SKM-1 treated with dmso at 0.1 percent for 144 hours (cell line): Measurements from ENCODE around the gene PASK.
A peak's percentile ranks its signal among the peaks of the same experiment; 100 is the strongest.
"Not testable (repeated sequence)": the region's sequence is repeated elsewhere in the genome, so short reads cannot be mapped to it uniquely, and the experiment has no call there.

ENCODE experiments used
- DNase-seq: peaks from one replicate; lab custom pipeline; 2025; ENCODE audit not compliant: unreplicated experiment; lab: John Stamatoyannopoulos, UW

The PASK gene

GRCh38 chr2:241148891-241149674, at the start of gene PASK:
Gene PASK, minus strand, starts transcription at chr2:241149472. Its CDS starts 6,440 bp downstream, at chr2:241143032.
- peak; percentile 93 for DNase-seq

GRCh38 chr2:241198381-241199279, 49.4 kb upstream of the PASK start:
- DNase-seq, result no peak

- no peak for DNase-seq
Observed at GRCh38 chr2:241197947-241198346, 48.7 kb upstream of the PASK start.

GRCh38 chr2:241197246-241197645, 48.0 kb upstream of the PASK start:
- DNase-seq, result not testable (repeated sequence)

- no peak for DNase-seq
Observed at GRCh38 chr2:241195506-241196130, 46.3 kb upstream of the PASK start.

- DNase-seq, result no peak
Observed at GRCh38 chr2:241194811-241195210, 45.5 kb upstream of the PASK start.

- DNase-seq, result no peak
Observed at GRCh38 chr2:241193271-241193670, 44.0 kb upstream of the PASK start.

GRCh38 chr2:241191081-241191480, 41.8 kb upstream of the PASK start:
- DNase-seq, result no peak

GRCh38 chr2:241190291-241190981, 41.2 kb upstream of the PASK start:
- no peak for DNase-seq

GRCh38 chr2:241189856-241190201, 40.6 kb upstream of the PASK start:
- DNase-seq, result no peak

GRCh38 chr2:241189093-241189855, 40.0 kb upstream of the PASK start:
- no peak for DNase-seq

GRCh38 chr2:241188361-241189092, 39.3 kb upstream of the PASK start, which contains the start of gene ANO7:
Gene ANO7, plus strand, starts transcription at chr2:241188677. Its CDS starts 1,387 bp downstream, at chr2:241190064.
- DNase-seq, result no peak

GRCh38 chr2:241187918-241188234, 38.6 kb upstream of the PASK start:
- no peak for DNase-seq

- DNase-seq, result no peak
Observed at GRCh38 chr2:241187101-241187917, 38.0 kb upstream of the PASK start.

GRCh38 chr2:241185961-241186360, 36.7 kb upstream of the PASK start:
- no peak for DNase-seq

GRCh38 chr2:241184901-241185300, 35.6 kb upstream of the PASK start:
- no peak for DNase-seq

- DNase-seq, result no peak
Observed at GRCh38 chr2:241183221-241183620, 33.9 kb upstream of the PASK start.

- no peak for DNase-seq
Observed at GRCh38 chr2:241182531-241183133, 33.4 kb upstream of the PASK start.
